Measurements from ENCODE around the gene DOCK7.

DNA sequence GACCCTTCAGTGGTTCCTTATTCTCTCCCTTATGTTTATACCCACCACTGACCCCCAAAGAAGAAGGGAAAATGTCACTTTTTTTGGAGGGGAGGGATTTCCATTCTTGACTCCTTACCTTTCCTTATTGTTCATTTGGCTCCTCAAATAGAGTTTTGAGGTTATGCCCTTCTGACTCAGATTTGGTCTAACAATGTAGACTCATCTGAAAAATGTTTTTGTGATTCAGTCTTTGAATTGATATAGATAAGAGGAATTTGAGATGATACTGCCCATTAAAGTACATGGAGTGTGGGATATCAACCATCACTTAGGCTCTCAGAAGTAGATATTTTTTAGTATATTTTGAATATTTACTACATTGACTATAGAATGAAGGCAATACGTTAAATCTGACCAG is 235.2 kb downstream of the DOCK7 start:
- TF ChIP-seq, protein P1, sequence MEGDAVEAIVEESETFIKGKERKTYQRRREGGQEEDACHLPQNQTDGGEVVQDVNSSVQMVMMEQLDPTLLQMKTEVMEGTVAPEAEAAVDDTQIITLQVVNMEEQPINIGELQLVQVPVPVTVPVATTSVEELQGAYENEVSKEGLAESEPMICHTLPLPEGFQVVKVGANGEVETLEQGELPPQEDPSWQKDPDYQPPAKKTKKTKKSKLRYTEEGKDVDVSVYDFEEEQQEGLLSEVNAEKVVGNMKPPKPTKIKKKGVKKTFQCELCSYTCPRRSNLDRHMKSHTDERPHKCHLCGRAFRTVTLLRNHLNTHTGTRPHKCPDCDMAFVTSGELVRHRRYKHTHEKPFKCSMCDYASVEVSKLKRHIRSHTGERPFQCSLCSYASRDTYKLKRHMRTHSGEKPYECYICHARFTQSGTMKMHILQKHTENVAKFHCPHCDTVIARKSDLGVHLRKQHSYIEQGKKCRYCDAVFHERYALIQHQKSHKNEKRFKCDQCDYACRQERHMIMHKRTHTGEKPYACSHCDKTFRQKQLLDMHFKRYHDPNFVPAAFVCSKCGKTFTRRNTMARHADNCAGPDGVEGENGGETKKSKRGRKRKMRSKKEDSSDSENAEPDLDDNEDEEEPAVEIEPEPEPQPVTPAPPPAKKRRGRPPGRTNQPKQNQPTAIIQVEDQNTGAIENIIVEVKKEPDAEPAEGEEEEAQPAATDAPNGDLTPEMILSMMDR (IDR thresholded peaks at IDR 0.05) = no peak
- TF ChIP-seq RFX5 (IDR thresholded peaks at IDR 0.05; ENCODE audit: low read length) (no peak), YY1 (IDR thresholded peaks at IDR 0.05; ENCODE audit: low read depth) (no peak), JUND (IDR thresholded peaks at IDR 0.05) (peak; percentile 31; the same call in 1 of the 2 replicates), EP300 (IDR thresholded peaks at IDR 0.05; ENCODE audit: borderline replicate concordance in 1 of 2, low read depth in 1 of 2, low read length in 1 of 2) (no peak), RAD21 (IDR thresholded peaks at IDR 0.05; ENCODE audit: low read length) (no peak), TAF1 (IDR thresholded peaks at IDR 0.05; ENCODE audit: borderline replicate concordance, low read depth, low read length) (no peak), RCOR1 (IDR thresholded peaks at IDR 0.05; ENCODE audit: low read length) (no peak), EZH2phosphoT487 (IDR thresholded peaks at IDR 0.05; ENCODE audit: borderline replicate concordance, low read depth) (no peak), ZBTB33 (IDR thresholded peaks at IDR 0.05; ENCODE audit: borderline replicate concordance, low read depth) (no peak), MEF2A (IDR thresholded peaks at IDR 0.05; ENCODE audit: borderline replicate concordance, low read depth) (no peak)

Measured in SK-N-SH (cell line).